HCT116 (cell line): ENCODE results near the gene CDKAL1. TPM values are rescaled to one million over a fixed set of nuclear protein-coding genes. Genes with fewer than 3 reads are reported as not detected.

Experiments
- ATAC-seq: fragments of 200-7000 bp; cut with Tn5 transposase; 2 replicates; pipeline ENCODE4 v1.9.1; 2020; ENCODE audit warnings: mild to moderate bottlenecking, moderate library complexity
- BruUV-seq: library from RNA; stranded (reverse); fragments of 400-500 nt; replicated peaks from 2 replicates; lab custom pipeline; 2021; lab: Mats Ljungman, UMichigan
- CTCF ChIA-PET: fragments of 300-600 bp; sonication (Branson Sonifier 250); formaldehyde crosslinking; loops from one replicate; lab custom pipeline; 2021; ENCODE audit warnings: antibody characterized with exemption; lab: Charles Lee
- POLR2A ChIA-PET: fragments of 300-600, 350-600 bp; sonication (Branson Sonifier 250); formaldehyde crosslinking; loops from one replicate; lab custom pipeline; 2021; ENCODE audit warnings: antibody characterized with exemption; lab: Charles Lee
- RAD21 ChIA-PET, 2 experiments: fragments of 300-600 bp; sonication (Branson Sonifier 250); formaldehyde crosslinking; loops; one replicate each; lab custom pipeline; 2023; ENCODE audit warnings: low total read pairs in 2 of 2; ENCODE audit not compliant: uncharacterized antibody in 2 of 2, unreplicated experiment in 2 of 2, low non-redundant PET in 1 of 2; lab: Charles Lee
- DNase-seq: peaks from one replicate; pipeline ENCODE4 v3.0.0-alpha.2; 2010; ENCODE audit warnings: low read depth, low spot score
- H2AFZ ChIP-seq: fragments of 200-600 bp; shearing (Covaris generic), sonication (generic); 2 replicates; pipeline ENCODE4 v1.6.1; 2017; ENCODE audit warnings: low read depth, mixed run types, mixed read lengths, antibody characterized with exemption, low read length; ENCODE audit not compliant: poor library complexity, severe bottlenecking
- H3K27ac ChIP-seq: 2 replicates; pipeline ENCODE4 v1.5.1; 2012; ENCODE audit warnings: low read depth, low read length
- H3K27me3 ChIP-seq: fragments of 200-600 bp; sonication (generic); 2 replicates; pipeline ENCODE4 v1.6.1; 2016; ENCODE audit warnings: mixed run types, low read length, mixed read lengths; ENCODE audit not compliant: insufficient read depth
- H3K36me3 ChIP-seq, 2 experiments: fragments of 200-500 bp in 1 of 2; fragments of 200-600 bp in 1 of 2; sonication (Bioruptor generic) in 1 of 2; sonication (generic) in 1 of 2; 2 replicates each; pipeline versions ENCODE4 v1.5.1 to v1.6.1; 2014 to 2016; ENCODE audit warnings: low read length in 2 of 2, inconsistent platforms in 1 of 2, mixed read lengths in 1 of 2, mixed run types in 1 of 2; ENCODE audit not compliant: insufficient read depth in 2 of 2, control insufficient read depth in 1 of 2
- H3K4me1 ChIP-seq, 2 experiments: fragments of 200-600 bp in 1 of 2; sonication (generic) in 1 of 2; 2 replicates each; pipeline versions ENCODE4 v1.5.1 to v1.6.1; 2012 to 2017; ENCODE audit warnings: low read length in 2 of 2, inconsistent platforms in 1 of 2, mild to moderate bottlenecking in 1 of 2, mixed read lengths in 1 of 2, mixed run types in 1 of 2, moderate library complexity in 1 of 2; ENCODE audit not compliant: insufficient read depth in 2 of 2, control insufficient read depth in 1 of 2
- H3K4me2 ChIP-seq: fragments of 200-600 bp; sonication (generic); 2 replicates; pipeline ENCODE4 v1.6.1; 2017; ENCODE audit warnings: mixed run types, low read length, mixed read lengths
- H3K4me3 ChIP-seq, 2 experiments: fragments of 200-600 bp in 1 of 2; sonication (generic) in 1 of 2; replicated peaks in 1 of 2; 2 replicates each; pipeline ENCODE4 v1.5.1; 2011 to 2016; ENCODE audit warnings: low read length in 2 of 2, control low read depth in 1 of 2, low read depth in 1 of 2, mild to moderate bottlenecking in 1 of 2, mixed read lengths in 1 of 2, mixed run types in 1 of 2
- H3K79me2 ChIP-seq: fragments of 200-600 bp; sonication (generic); 2 replicates; pipeline ENCODE4 v1.6.1; 2017; ENCODE audit warnings: mild to moderate bottlenecking, mixed run types, low read length, moderate library complexity, mixed read lengths; ENCODE audit not compliant: insufficient read depth
- H3K9ac ChIP-seq: fragments of 200-600 bp; sonication (generic); 2 replicates; pipeline ENCODE4 v1.6.1; 2016; ENCODE audit warnings: low read length, mixed read lengths
- H3K9me2 ChIP-seq: fragments of 200-600 bp; sonication (generic), shearing (Covaris generic); 2 replicates; pipeline ENCODE4 v1.6.1; 2017; ENCODE audit warnings: mixed run types, mild to moderate bottlenecking, moderate library complexity; ENCODE audit not compliant: insufficient read depth
- H3K9me3 ChIP-seq, 2 experiments: fragments of 200-500 bp in 1 of 2; fragments of 200-600 bp in 1 of 2; sonication (Bioruptor generic) in 1 of 2; sonication (generic) in 1 of 2; 2 replicates each; pipeline ENCODE4 v1.6.1; 2014 to 2017; ENCODE audit warnings: low read length in 2 of 2, mixed read lengths in 2 of 2, inconsistent platforms in 1 of 2, low read depth in 1 of 2, mild to moderate bottlenecking in 1 of 2, mixed run types in 1 of 2, moderate library complexity in 1 of 2; ENCODE audit not compliant: control insufficient read depth in 1 of 2, insufficient read depth in 1 of 2
- H4K20me1 ChIP-seq: fragments of 200-600 bp; sonication (generic), shearing (Covaris generic); 2 replicates; pipeline ENCODE4 v1.6.1; 2017; ENCODE audit warnings: mixed run types, mild to moderate bottlenecking, moderate library complexity; ENCODE audit not compliant: insufficient read depth
- ATF3 ChIP-seq: IDR thresholded peaks from 2 replicates; pipeline ENCODE4 v1.6.1; 2012
- CEBPB ChIP-seq: IDR thresholded peaks from 2 replicates; pipeline ENCODE4 v1.6.1; 2012; ENCODE audit warnings: low read depth
- EGR1 ChIP-seq: IDR thresholded peaks from 2 replicates; pipeline ENCODE4 v1.6.1; 2012; ENCODE audit warnings: low read depth
- EZH2 ChIP-seq: fragments of 200-600 bp; sonication (generic); IDR thresholded peaks from 2 replicates; pipeline ENCODE4 v1.6.1; 2017; ENCODE audit warnings: antibody characterized with exemption, mixed run types
- EZH2phosphoT487 ChIP-seq: fragments of 200-600 bp; IDR thresholded peaks from 2 replicates; pipeline ENCODE4 v1.6.1; 2018; ENCODE audit warnings: antibody characterized with exemption, borderline replicate concordance
- MAX ChIP-seq: IDR thresholded peaks from 2 replicates; pipeline ENCODE4 v1.6.1; 2012
- POLR2AphosphoS5 ChIP-seq: IDR thresholded peaks from 2 replicates; pipeline ENCODE4 v1.6.1; 2011; ENCODE audit warnings: mild to moderate bottlenecking, low read depth, low read length, moderate library complexity
- RAD21 ChIP-seq: IDR thresholded peaks from 2 replicates; pipeline ENCODE4 v1.6.1; 2012; ENCODE audit warnings: low read depth, mild to moderate bottlenecking
- REST ChIP-seq: IDR thresholded peaks from 2 replicates; pipeline ENCODE4 v1.6.1; 2012; ENCODE audit warnings: low read depth
- SIN3A ChIP-seq: IDR thresholded peaks from 2 replicates; pipeline ENCODE4 v1.6.1; 2012; ENCODE audit warnings: low read depth
- SP1 ChIP-seq: IDR thresholded peaks from 2 replicates; pipeline ENCODE4 v1.6.1; 2012; ENCODE audit warnings: low read depth
- SRF ChIP-seq: IDR thresholded peaks from 2 replicates; pipeline ENCODE4 v1.6.1; 2012; ENCODE audit warnings: low read depth
- TCF7L2 ChIP-seq: IDR thresholded peaks from 2 replicates; pipeline ENCODE4 v1.7.0; 2011; ENCODE audit warnings: borderline replicate concordance, inconsistent platforms; ENCODE audit not compliant: insufficient read depth, insufficient read length; ENCODE audit errors: extremely low read depth
- YY1 ChIP-seq: IDR thresholded peaks from 2 replicates; pipeline ENCODE4 v1.6.1; 2011; ENCODE audit warnings: low read length, low read depth, moderate library complexity, mild to moderate bottlenecking; ENCODE audit not compliant: insufficient replicate concordance; ENCODE audit errors: extremely low read depth
- ZBTB33 ChIP-seq: IDR thresholded peaks from 2 replicates; pipeline ENCODE4 v1.6.1; 2011; ENCODE audit warnings: mild to moderate bottlenecking, low read length, moderate library complexity; ENCODE audit not compliant: insufficient replicate concordance; ENCODE audit errors: extremely low read depth
- ZFX ChIP-seq: fragments of 450-650 bp; IDR thresholded peaks from 2 replicates; pipeline ENCODE4 v1.6.1; 2017
- intact Hi-C: fragments of 100-400 bp; cut with micrococcal nuclease; formaldehyde crosslinking; loops from 2 replicates; pipeline ENCODE4 v1.10.0; 2022
- total RNA-seq: library from RNA; stranded (reverse); gene quantifications from one replicate; pipeline ENCODE4 v1.2.1, GENCODE V29; 2021; ENCODE audit not compliant: unreplicated experiment

The CDKAL1 gene
- total RNA-seq, 1 experiment from 2014 or later = 14.9 TPM

- no peaks in the 10 kb centered on the region for H3K79me2 ChIP-seq
- no peaks in the 10 kb centered on the region for H3K36me3 ChIP-seq
- intact Hi-C loops = no loop called here
- no peak overlapping the region for H3K27ac ChIP-seq
- BruUV-seq = no TSS peak
- H3K9me2 ChIP-seq = no peaks in the 10 kb centered on the region
- ChIA-PET CTCF (no interaction called here), POLR2A (no interaction called here), RAD21 (no interaction called here)
- no peaks in the 10 kb centered on the region for H4K20me1 ChIP-seq
- no peak overlapping the region for H2AFZ ChIP-seq
- TF ChIP-seq EGR1 = no peak
- no peak for TF ChIP-seq SP1
- TF ChIP-seq SIN3A = no peak
- TF ChIP-seq ZBTB33 = no peak
- no peak for TF ChIP-seq SRF
- TF ChIP-seq REST = no peak
- TF ChIP-seq MAX = no peak
- no peak for TF ChIP-seq TCF7L2
- no peak for TF ChIP-seq EZH2
- no peak for TF ChIP-seq YY1
- TF ChIP-seq CEBPB = no peak
- no peak for TF ChIP-seq POLR2AphosphoS5
- no peak for TF ChIP-seq ATF3
- TF ChIP-seq RAD21 = no peak
- TF ChIP-seq ZFX = no peak
- no peak for TF ChIP-seq EZH2phosphoT487
- H3K4me2 ChIP-seq = no peak overlapping the region
- no peak overlapping the region for H3K4me3 ChIP-seq
- H3K9me3 ChIP-seq = no peaks in the 10 kb centered on the region
- H3K27me3 ChIP-seq = no peaks in the 10 kb centered on the region
- DNase-seq (no peak), ATAC-seq (no peak)
- no peak overlapping the region for H3K9ac ChIP-seq
- H3K4me1 ChIP-seq = 0 out of 4 replicates have a peak, but pooled peaks cover 0 to 3% of the 10 kb centered on the region in 2 experiments
Measured at GRCh38 chr6:21171801-21172200, 637.5 kb downstream of the CDKAL1 start.
